HG03139 (cell line): ENCODE results near the gene PNRC2.
"Not testable (repeated sequence)": the region's sequence is repeated elsewhere in the genome, so short reads cannot be mapped to it uniquely, and the experiment has no call there.

Source experiments
- ATAC-seq: cut with Tn5 transposase; IDR thresholded peaks from one replicate; pipeline ENCODE4 v1.9.1; 2021; ENCODE audit not compliant: unreplicated experiment

The PNRC2 gene

DNA sequence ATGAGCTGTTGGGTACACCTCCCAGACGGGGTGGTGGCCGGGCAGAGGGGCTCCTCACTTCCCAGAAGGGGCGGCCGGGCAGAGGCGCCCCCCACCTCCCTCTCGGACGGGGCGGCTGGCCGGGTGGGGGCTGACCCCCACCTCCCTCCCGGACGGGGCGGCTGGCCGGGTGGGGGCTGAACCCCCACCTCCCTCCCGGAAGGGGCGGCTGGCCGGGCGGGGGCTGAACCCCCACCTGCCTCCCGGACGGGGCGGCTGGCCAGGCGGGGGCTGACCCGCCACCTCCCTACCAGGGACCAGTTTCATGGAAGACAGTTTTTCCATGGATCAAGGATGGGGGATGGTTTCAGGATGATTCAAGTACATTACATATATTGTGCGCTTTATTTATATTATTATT, 27.4 kb downstream of the PNRC2 start:
- not testable (repeated sequence) for ATAC-seq

DNA sequence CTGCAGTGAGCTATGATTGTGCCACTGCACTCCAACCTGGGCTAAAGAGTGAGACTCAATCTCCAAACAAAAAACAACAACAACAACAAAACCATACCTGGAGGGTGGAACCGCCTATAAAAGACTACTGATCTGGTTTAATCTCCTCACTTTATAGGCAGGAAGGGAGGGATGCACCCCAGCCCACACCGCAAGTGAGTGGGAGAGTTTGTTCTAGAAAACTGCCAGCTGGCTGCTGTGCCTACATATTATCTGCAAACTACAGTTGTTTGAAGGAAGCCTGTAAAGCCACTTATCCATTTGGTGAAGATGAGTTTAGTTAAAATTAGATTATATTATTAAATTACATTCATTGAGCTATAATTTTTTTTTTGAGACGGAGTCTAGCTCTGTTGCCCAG, 29.6 kb downstream of the PNRC2 start:
- no peak for ATAC-seq

DNA sequence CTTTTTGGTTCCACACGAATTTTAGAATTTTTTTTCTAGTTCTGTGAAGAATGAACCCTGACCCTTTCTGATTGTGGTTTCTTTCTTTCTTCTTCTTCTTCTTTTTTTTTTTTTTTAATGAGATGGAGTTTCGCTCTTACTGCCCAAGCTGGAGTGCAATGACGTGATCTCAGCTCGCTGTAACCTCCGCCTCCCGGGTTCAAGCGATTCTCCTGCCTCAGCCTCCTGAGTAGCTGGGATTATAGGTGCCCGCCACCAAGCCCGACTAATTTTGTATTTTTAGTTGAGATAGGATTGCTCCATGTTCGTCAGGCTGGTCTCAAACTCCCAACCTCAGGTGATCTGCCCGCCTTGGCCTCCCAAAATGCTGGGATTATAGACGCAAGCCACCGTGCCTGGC, 32.4 kb downstream of the PNRC2 start:
- not testable (repeated sequence) for ATAC-seq

DNA sequence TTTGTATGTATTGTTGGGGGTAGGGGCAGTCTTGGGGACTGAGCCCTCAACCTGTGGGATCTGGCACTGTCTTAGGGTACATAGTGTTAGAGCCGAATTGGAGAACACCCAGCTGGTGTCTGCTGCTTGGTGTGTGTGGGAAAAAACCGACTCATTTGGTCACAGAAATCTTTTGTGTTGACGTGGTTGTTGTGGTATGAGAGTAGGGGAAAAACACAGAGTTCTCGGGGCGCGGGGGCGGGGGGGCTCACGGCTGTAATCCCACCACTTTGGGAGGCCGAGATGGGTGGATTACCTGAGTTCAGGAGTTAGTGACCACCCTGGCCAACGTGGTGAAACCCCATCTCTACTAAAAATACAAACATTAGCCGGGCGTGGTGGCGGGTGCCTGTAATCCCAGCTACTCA, 35.8 kb downstream of the PNRC2 start:
- no peak for ATAC-seq

DNA sequence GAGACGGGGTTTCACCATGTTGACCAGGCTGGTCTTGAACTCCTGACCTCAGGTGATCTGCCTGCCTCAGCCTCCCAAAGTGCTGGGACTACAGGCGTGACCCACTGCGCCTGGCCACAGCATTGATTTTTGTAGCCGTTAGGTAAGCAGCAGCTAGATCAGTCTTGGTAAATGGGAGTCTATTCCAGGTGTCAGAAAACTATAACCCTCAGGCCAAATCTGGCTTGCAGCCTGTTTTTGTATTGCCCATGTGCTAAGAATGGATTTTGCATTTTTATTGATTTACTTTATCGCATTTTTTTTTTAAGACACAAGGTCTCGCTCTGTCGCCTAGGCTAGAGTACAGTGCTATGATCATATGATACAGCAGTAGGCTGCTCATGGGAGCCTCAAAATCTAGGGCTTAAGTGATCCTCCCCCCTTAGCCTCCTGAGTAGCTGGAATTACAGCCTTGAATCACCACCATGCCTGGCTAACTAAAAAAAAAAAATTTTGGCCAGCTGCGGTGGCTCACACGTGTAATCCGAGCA, 37.1 kb downstream of the PNRC2 start:
- no peak for ATAC-seq

DNA sequence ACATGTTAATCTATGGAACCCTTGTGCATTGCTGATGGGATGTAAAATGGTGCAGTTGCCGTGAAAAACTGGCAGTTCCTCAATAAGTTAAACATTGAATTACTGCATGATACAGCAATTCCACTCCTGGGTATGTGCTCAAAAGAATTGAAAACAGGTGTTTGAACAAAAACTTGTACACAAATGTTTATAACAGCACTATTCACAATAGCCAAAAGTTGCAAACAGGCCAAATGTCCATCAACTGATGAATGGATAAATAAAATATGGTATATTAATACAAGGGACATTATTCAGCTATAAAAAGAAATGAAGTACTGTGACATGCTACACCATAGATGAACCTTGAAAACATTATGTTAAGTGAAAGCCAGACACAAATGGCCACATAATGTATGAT, 38.2 kb downstream of the PNRC2 start:
- no peak for ATAC-seq

DNA sequence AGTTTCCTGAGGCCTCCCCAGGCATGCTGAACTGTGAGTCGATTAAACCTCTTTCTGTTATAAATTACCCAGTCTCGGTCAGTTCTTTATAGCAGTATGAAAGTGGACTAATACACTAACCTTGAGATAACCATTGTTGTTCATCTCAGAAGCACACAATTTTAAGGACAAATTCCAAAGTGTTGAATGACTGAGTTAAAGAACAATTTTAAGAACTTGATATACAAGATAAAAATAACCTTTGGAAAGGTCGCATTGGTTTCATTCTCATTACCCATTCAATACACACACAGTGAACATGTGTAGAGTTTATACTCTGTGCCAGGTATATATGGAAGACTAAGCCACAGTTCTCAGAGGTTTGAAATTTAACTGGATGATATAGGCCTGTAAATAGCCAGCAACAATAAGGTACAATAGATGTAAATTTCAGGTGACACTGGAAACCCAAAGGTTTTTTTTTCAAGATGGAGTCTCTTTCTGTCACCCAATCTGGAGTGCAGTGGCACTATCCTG, 39.6 kb downstream of the PNRC2 start:
- no peak for ATAC-seq

DNA sequence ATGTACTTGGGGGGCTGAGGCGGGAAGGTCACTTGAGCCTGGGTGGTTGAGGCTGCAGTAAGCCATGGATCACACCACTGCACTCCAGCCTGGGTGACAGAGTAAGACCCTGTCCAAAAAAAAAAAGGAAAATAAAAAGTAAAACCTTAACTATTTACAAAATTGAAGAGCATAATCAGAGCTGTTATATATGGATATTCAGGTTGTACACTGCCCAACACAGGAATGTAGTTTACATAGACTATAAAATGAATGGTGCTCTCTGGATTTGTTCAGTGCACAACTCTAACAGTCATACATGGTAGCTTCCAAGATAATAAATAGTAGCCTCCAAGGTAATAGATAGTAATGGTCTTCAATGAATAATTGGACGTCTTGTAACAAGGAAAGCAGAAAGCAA, 43.1 kb downstream of the PNRC2 start:
- no peak for ATAC-seq

DNA sequence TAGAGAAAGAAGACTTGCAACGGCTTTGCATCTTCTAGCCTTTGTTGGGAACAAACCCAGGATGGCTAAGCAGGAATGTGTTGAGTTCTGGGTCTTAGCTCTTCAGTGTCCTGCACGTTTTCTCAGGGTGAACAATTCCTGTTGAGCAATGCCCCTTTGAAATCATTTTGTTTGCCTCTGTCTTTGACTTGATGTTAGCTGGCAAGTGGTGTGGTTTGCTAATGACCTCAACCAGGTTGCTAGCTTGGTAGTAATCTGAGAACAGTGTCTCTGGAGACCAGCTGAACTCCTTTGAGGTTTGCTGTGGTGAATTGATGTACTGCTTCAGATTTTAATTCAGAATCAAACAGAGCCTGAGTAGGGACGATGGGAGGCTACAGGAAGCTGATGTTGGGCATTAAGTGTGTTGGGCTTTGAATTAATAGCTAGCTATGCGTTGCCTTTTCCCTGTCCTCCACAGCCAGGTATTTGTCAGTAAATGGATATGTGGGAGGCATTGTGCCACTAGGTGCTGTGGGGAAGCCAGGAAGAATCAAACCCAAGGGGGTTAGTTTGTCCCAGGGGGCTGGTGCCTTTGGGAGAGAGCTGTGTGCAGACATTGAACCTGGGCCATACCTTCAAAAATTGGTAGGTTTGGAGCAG, 43.8 kb downstream of the PNRC2 start:
- no peak for ATAC-seq

DNA sequence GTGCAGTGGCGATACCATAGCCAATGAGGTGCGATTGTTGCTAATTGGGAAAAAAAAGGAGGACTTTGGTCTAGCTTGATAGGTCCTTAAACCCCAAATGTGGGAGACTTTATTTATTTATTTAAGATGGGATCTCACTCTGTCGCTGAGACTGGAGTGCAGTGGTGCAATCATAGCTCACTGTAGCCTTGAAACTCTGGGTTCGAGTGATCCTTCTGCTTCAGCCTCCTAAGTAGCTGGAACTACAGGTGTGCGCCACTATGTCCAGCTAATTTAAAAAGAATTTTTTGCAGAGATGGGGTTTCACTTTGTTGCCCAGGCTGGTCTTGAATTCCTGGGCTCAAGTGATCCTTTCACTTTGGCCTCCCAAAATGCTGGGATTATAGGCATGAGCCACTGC, 44.5 kb downstream of the PNRC2 start:
- ATAC-seq, result no peak

DNA sequence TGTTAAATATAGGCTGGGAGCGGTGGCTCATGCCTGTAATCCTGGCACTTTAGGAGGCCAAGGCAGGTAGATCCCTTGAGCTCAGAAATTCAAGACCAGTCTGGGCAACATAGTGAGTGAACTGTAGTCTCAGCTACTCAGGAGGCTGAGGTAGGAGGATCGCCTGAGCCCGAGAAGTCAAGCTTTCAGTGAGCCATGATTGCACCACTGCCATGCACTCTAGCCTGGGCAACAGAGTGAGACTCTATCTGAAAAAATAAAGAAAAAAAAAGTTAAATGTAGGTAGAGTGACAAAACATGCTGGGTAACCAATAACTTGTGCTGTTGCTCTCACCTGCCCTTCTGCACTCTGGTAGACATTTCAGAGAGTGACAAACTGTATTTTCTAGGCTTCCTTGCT, 45.5 kb downstream of the PNRC2 start:
- ATAC-seq, result no peak

DNA sequence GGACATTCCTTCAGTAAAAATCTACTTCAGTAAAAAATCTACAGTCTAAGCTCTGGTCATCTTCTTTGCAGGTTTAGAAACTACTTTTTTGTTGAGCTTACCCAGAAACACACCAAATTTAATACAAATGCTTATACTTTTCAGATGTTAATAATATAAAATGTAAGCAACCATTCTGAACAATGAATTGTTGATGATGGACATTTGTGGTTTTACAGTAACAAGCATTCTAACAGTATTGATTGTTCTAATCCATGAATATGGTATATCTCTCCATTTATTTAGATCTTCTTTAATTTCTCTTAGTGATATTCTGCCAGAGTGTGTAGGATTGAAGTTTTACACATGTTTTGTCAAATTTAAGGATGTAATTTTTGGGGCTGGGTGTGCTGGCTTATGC, 47.5 kb downstream of the PNRC2 start:
- ATAC-seq, result no peak

DNA sequence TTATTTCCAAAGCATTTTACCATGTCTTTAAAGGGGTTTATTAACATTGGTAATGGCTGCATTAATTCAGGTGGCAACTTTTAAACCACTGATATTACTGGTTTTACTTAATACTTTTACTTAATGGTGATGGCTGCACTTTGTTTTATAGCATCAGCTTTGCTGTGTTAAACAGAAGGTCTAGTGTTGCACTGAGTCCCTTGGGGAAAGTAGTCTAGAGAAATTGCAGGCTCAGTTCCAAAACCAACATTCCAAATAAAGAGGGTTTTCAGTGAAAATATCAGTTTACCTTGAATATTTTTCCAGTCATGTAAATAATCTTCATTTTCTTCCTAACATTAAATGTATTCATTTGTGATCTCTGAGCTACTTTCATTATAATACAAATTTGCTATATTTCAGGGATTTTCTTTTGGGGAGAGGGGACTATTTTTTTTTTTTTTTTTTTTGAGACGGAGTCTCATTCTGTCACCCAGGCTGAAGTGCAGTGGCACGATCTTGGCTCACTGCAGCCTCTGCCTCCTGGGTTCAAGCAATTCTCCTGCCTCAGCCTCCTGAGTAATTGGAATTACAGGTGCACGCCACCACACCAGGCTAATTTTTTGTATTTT, 49.1 kb downstream of the PNRC2 start:
- not testable (repeated sequence) for ATAC-seq

DNA sequence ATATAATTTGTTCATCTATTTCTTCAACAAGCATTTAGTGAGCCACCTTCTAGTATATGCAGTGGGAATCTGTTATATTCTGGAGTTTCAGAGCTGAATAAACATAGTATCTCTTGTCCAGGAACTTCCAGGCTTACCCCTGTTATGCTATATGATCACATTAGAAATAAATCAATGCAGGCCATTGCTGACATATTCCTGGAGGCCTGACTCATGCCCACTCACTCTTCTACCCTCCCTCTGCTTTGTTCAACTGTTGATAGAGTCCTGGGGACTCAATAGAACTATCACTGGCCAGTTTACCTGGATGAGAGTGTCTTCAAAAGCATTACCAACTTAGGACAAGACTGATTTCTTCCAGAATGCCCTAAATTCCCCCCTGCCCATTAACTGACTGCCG, 49.8 kb downstream of the PNRC2 start:
- no peak for ATAC-seq

DNA sequence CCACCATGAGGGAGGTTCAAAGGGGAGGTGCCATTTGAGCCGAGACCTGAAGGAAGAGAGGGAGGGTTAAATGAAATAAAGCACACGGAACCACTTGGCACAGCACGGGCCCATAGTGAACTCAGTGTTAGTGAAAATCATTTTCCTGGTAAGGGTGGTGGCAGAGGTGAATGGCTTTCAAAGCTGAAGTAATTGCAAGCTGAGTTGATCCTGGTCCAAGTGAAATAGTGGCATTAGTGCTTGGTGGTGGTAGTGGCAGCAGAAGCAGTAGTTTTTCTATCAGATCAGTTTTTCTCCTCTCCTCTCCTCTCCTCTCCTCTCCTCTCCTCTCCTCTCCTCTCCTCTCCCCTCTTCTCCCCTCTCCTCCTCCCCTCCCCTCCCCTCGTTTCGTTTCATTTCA, 51.0 kb downstream of the PNRC2 start:
- no peak for ATAC-seq

DNA sequence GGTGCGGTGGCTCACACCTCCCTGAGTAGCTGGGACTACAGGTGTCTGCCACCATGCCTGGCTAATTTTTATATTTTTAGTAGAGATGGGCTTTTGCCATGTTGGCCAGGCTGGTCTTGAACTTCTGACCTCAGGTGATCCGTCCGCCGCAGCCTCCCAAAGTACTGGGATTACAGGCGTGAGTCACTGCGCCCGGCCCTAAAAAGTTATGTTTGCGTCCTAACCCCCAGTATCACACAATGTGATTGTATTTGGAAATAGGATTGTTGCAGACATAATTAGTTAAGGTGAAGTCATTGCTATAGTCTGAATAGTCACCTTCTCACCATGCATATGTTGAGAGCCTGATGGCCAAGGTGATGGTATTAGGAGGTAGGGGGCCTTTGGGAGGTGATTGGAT, 53.2 kb downstream of the PNRC2 start:
- not testable (repeated sequence) for ATAC-seq
